ENCODE measurements around the gene PNMT.
A peak's percentile ranks its signal among the peaks of the same experiment; 100 is the strongest.

Gene PNMT

DNA sequence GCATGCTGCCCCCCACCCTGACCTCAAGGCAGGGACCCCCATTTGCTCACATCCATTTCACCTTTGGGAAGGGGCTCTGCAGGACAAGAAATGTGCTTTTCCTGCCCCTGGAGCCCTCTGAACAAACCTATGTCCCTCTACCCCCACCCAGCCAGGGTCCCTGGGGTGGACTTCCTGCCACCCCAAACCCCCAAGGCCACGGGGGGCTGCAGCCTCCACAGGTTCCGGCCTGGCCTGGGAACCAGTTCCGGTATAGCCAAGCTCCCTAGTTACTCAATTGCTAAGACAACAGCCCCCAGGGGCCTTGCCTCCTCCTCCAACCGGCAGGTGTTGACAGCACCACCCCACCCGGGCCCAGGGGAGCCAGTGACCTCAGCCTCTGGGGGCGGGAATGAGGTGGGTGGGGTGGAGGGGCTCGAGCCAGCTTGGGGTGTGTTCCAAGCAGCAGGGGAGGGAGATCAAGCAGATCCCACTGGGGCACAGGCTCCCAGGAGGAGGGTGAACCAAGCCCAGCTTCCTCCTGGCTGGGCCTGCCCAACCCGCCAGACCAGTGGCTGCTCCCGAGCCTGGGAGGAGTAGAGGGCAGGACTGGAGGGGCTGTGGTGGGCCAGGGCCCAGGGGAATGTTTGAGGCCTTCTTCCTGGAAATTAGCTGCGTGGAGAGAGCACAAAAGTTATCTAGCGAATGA lies 6.6 kb downstream of the PNMT start (continued):
- TF ChIP-seq ZNF518A (tag by site-specific recombination; conservative IDR thresholded peaks at IDR 0.05; ENCODE audit: low read depth) (no peak), ZNF830 (tag by site-specific recombination; IDR thresholded peaks at IDR 0.05; ENCODE audit: low read depth) (no peak), PRDM4 (tag by site-specific recombination; IDR thresholded peaks at IDR 0.05) (no peak), ZNF585B (tag by site-specific recombination; IDR thresholded peaks at IDR 0.05) (no peak), ZNF248 (tag by site-specific recombination; IDR thresholded peaks at IDR 0.05) (no peak), KLF1 (tag by site-specific recombination; IDR thresholded peaks at IDR 0.05) (peak; percentile 99), ZBTB26 (tag by site-specific recombination; optimal IDR thresholded peaks at IDR 0.05) (no peak), ATF2 (tag by site-specific recombination; IDR thresholded peaks at IDR 0.05; ENCODE audit: low read depth) (no peak), ZNF510 (tag by site-specific recombination; IDR thresholded peaks at IDR 0.05; ENCODE audit: insufficient replicate concordance) (no peak), ZNF433 (tag by site-specific recombination; IDR thresholded peaks at IDR 0.05; ENCODE audit: low read depth) (no peak), ZNF223 (tag by site-specific recombination; IDR thresholded peaks at IDR 0.05) (no peak), ZNF214 (tag by site-specific recombination; IDR thresholded peaks at IDR 0.05; ENCODE audit: borderline replicate concordance) (no peak), ZNF211 (tag by site-specific recombination; IDR thresholded peaks at IDR 0.05; ENCODE audit: low read depth) (no peak), GLIS2 (tag by site-specific recombination; IDR thresholded peaks at IDR 0.05) (no peak; the same call in 1 of the 2 replicates), BCL11A (tag by site-specific recombination; IDR thresholded peaks at IDR 0.05; ENCODE audit: low read depth) (no peak), ZBTB20 (tag by site-specific recombination; IDR thresholded peaks at IDR 0.05) (peak; percentile 25; the same call in 1 of the 2 replicates), ZNF521 (tag by site-specific recombination; IDR thresholded peaks at IDR 0.05) (no peak), OSR2 (tag by site-specific recombination; IDR thresholded peaks at IDR 0.05) (no peak), FEZF1 (tag by site-specific recombination; IDR thresholded peaks at IDR 0.05) (no peak), MYNN (tag by site-specific recombination; IDR thresholded peaks at IDR 0.05; ENCODE audit: borderline replicate concordance) (no peak), ZNF157 (tag by site-specific recombination; IDR thresholded peaks at IDR 0.05) (no peak), GFI1B (tag by site-specific recombination; IDR thresholded peaks at IDR 0.05) (no peak), ZNF843 (tag by site-specific recombination; IDR thresholded peaks at IDR 0.05) (no peak), WT1 (tag by site-specific recombination; IDR thresholded peaks at IDR 0.05) (no peak)
- TF ChIP-seq, protein P1, sequence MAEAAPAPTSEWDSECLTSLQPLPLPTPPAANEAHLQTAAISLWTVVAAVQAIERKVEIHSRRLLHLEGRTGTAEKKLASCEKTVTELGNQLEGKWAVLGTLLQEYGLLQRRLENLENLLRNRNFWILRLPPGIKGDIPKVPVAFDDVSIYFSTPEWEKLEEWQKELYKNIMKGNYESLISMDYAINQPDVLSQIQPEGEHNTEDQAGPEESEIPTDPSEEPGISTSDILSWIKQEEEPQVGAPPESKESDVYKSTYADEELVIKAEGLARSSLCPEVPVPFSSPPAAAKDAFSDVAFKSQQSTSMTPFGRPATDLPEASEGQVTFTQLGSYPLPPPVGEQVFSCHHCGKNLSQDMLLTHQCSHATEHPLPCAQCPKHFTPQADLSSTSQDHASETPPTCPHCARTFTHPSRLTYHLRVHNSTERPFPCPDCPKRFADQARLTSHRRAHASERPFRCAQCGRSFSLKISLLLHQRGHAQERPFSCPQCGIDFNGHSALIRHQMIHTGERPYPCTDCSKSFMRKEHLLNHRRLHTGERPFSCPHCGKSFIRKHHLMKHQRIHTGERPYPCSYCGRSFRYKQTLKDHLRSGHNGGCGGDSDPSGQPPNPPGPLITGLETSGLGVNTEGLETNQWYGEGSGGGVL (tag by site-specific recombination; IDR thresholded peaks at IDR 0.05): peak; percentile 93
- TF ChIP-seq, protein P2, sequence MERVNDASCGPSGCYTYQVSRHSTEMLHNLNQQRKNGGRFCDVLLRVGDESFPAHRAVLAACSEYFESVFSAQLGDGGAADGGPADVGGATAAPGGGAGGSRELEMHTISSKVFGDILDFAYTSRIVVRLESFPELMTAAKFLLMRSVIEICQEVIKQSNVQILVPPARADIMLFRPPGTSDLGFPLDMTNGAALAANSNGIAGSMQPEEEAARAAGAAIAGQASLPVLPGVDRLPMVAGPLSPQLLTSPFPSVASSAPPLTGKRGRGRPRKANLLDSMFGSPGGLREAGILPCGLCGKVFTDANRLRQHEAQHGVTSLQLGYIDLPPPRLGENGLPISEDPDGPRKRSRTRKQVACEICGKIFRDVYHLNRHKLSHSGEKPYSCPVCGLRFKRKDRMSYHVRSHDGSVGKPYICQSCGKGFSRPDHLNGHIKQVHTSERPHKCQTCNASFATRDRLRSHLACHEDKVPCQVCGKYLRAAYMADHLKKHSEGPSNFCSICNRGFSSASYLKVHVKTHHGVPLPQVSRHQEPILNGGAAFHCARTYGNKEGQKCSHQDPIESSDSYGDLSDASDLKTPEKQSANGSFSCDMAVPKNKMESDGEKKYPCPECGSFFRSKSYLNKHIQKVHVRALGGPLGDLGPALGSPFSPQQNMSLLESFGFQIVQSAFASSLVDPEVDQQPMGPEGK (tag by site-specific recombination; IDR thresholded peaks at IDR 0.05): 0 out of 2 replicates have a peak, but pooled peaks have one; percentile 48
